ENCODE results near the gene MEA1.

DNA sequence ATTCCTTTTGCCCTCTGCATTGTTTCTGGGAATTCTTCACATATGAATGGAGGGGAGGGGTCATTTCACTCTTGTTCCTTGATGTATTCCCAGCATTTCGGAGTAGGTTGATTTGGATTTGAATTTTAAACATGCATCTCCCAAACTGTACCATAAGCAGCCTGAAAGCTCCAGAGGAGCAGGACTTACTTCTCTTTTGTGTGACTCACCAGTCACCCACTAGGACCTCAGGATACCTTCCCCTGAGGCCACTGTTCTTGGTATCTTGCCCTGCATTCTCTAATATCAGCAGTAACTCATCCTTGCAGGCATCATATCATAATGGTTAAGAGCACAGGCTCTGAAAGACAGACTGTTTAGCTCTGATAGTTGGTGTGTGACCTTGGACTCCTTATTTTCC, 44.8 kb upstream of the MEA1 start:
- TF ChIP-seq POLR2A (IDR thresholded peaks at IDR 0.05; ENCODE audit: borderline replicate concordance, extremely low read depth, insufficient read depth, insufficient read length) = no peak
- TF ChIP-seq CEBPB (IDR thresholded peaks at IDR 0.05; ENCODE audit: low read depth) = no peak
- TF ChIP-seq, protein P1, sequence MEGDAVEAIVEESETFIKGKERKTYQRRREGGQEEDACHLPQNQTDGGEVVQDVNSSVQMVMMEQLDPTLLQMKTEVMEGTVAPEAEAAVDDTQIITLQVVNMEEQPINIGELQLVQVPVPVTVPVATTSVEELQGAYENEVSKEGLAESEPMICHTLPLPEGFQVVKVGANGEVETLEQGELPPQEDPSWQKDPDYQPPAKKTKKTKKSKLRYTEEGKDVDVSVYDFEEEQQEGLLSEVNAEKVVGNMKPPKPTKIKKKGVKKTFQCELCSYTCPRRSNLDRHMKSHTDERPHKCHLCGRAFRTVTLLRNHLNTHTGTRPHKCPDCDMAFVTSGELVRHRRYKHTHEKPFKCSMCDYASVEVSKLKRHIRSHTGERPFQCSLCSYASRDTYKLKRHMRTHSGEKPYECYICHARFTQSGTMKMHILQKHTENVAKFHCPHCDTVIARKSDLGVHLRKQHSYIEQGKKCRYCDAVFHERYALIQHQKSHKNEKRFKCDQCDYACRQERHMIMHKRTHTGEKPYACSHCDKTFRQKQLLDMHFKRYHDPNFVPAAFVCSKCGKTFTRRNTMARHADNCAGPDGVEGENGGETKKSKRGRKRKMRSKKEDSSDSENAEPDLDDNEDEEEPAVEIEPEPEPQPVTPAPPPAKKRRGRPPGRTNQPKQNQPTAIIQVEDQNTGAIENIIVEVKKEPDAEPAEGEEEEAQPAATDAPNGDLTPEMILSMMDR (IDR thresholded peaks at IDR 0.05 in 2 of 3, conservative IDR thresholded peaks at IDR 0.05 in 1 of 3; ENCODE audit: borderline replicate concordance in 1 of 3, insufficient read depth in 1 of 3, low read depth in 2 of 3, low read length in 2 of 3) = no peak
- TF ChIP-seq ELF1 (IDR thresholded peaks at IDR 0.05; ENCODE audit: borderline replicate concordance, low read depth) = no peak
- no peak for TF ChIP-seq JUND (IDR thresholded peaks at IDR 0.05)
- TF ChIP-seq, protein P2, sequence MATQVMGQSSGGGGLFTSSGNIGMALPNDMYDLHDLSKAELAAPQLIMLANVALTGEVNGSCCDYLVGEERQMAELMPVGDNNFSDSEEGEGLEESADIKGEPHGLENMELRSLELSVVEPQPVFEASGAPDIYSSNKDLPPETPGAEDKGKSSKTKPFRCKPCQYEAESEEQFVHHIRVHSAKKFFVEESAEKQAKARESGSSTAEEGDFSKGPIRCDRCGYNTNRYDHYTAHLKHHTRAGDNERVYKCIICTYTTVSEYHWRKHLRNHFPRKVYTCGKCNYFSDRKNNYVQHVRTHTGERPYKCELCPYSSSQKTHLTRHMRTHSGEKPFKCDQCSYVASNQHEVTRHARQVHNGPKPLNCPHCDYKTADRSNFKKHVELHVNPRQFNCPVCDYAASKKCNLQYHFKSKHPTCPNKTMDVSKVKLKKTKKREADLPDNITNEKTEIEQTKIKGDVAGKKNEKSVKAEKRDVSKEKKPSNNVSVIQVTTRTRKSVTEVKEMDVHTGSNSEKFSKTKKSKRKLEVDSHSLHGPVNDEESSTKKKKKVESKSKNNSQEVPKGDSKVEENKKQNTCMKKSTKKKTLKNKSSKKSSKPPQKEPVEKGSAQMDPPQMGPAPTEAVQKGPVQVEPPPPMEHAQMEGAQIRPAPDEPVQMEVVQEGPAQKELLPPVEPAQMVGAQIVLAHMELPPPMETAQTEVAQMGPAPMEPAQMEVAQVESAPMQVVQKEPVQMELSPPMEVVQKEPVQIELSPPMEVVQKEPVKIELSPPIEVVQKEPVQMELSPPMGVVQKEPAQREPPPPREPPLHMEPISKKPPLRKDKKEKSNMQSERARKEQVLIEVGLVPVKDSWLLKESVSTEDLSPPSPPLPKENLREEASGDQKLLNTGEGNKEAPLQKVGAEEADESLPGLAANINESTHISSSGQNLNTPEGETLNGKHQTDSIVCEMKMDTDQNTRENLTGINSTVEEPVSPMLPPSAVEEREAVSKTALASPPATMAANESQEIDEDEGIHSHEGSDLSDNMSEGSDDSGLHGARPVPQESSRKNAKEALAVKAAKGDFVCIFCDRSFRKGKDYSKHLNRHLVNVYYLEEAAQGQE (IDR thresholded peaks at IDR 0.05; ENCODE audit: low read depth) = no peak
- no peak for TF ChIP-seq EZH2 (IDR thresholded peaks at IDR 0.05)
- no peak for TF ChIP-seq ZFX (IDR thresholded peaks at IDR 0.05)
